Stimulated activated CD4-positive, alpha-beta T cell treated with anti-CD3 and anti-CD28 coated beads, Interleukin-12 subunit alpha, Interleukin-12 subunit beta, amount 100 ng/mL, for 48 hours (primary cell): ENCODE results near the gene TRMT61B.

Experiments used
- DNase-seq, 3 donors: peaks; one replicate each; pipeline ENCODE4 v3.0.0-alpha.2; 2020; ENCODE audit warnings: low read depth in 2 of 3, low spot score in 1 of 3

The TRMT61B gene

DNA sequence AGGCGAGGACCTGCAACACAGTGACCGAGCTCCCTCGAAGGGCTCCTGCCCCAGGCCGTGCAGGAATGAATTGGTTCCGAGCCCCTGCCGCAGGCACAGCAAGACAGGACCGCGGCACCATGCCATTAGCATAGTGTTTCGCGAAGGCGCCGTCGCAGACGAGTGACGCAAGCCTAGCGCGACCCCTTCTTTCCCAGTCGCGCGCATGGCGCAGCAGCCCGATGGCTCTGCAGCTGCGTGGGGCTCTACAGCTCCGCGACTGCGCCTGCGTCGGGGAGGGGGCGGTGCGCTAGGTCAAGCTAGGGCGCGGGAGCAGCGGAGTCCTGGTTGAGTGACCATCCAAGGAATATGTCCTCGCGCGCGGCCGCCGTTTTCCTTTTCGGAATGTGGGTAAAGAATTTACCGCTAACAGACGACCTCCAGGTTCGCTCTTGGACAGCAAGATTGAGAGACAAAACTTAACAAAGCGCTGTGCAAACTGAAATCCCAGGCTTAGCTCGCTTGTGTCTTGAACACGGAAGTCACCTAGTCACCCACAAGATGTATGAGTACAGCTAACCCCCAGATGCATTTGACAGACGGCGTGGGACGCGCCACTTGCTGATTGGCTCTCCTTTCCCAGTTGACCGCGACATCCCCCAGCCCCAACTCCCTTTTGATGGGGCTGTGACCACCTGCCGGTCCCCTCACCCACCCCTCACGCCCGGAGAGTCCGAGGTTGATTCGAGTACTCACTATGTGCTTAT is at the start of gene TRMT61B:
Gene TRMT61B, minus strand, starts transcription at position 164 of the 746 bp plus-strand sequence. Its CDS starts 32 bp downstream, at position 132.
- peak; percentile 94 to 97 (median 96) for DNase-seq

GRCh38 chr2:28915939-28916338 is 45.8 kb upstream of the TRMT61B start:
- no peak for DNase-seq

GRCh38 chr2:28909655-28910353 is 39.7 kb upstream of the TRMT61B start:
- no peak for DNase-seq

GRCh38 chr2:28908172-28908571 is 38.1 kb upstream of the TRMT61B start:
- DNase-seq = no peak

GRCh38 chr2:28906821-28907220 is 36.7 kb upstream of the TRMT61B start:
- DNase-seq = no peak

- no peak for DNase-seq
Observed at GRCh38 chr2:28906376-28906775, 36.3 kb upstream of the TRMT61B start.

- no peak for DNase-seq
Observed at GRCh38 chr2:28905533-28905932, 35.4 kb upstream of the TRMT61B start.

GRCh38 chr2:28904802-28905457 is 34.8 kb upstream of the TRMT61B start:
- no peak for DNase-seq

- DNase-seq = no peak
Observed at GRCh38 chr2:28904295-28904694, 34.2 kb upstream of the TRMT61B start.

GRCh38 chr2:28902584-28902983 is 32.5 kb upstream of the TRMT61B start:
- DNase-seq = no peak

DNA sequence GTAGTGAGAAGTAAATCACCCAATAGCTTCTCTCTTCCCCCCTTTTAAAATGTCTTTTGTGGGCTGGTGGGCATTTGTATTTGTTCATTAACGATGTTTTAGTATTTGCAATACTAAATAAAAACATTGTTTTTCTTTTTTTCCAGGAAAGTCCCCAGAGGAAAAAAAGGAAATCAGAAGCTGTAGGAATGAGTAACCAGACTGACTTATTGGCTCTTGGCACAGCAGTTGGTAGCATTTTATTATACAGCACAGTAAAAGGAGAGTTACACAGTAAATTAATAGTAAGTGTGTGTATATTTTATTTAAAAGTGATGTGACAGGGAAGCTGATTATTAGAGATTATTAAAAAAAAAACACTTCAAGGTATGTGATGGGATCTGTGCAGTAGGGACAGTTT is 31.7 kb upstream of the TRMT61B start:
- no peak for DNase-seq

DNA sequence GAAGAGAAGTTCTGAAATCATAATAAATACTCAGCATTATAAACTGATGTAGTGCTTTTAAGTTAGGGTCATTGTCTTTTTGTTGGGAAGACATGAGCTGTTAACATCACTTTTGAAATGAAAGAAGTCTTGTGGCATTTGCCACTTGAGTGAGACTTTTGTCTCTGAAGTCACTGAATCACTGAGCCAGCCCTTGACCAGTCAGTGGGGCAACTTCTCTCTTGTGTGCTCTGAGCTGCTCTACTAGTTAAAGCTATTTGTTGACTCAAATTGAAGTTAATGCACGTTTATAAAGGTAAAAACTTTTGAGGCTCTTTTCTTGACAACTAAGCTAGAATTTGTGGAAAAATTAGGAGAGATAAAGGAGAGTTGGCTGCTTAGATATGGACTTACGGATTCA is 31.1 kb upstream of the TRMT61B start:
- DNase-seq = no peak

GRCh38 chr2:28898048-28898447 is 27.9 kb upstream of the TRMT61B start:
- DNase-seq = no peak

- DNase-seq = no peak
Observed at GRCh38 chr2:28896906-28897305, 26.8 kb upstream of the TRMT61B start.

GRCh38 chr2:28895189-28895893 is 25.2 kb upstream of the TRMT61B start:
- peak; percentile 28 to 39 (median 35) for DNase-seq

DNA sequence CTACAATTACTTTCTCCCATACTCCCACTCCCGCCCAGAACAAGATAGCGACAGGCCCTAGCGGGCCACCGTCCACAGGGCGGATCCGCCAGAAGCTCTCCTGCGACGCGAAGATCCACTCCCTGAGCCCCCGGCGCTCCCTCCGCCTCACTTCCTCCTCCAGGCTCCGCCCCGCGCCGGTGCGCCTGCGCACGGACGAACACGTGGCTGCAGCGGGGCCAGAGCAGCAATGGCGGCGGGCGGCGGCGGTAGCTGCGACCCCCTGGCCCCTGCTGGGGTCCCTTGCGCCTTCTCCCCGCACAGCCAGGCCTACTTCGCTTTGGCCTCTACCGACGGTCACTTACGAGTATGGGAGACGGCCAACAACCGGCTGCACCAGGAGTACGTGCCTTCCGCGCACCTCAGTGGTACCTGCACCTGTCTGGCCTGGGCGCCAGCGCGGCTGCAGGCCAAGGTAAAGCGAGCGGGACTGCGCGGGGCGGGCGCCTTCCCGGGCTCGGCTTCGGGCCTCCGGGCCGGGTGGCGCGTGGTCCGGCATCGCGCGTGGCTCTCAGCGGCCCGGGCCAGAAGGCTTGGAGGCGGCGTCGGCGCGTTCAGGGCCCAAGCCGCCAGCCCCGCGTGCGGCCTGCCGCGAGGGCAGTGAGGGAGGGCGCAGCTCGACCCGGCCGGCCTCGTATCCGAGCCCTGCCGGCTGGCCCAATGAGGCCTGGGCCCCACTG is 24.5 kb upstream of the TRMT61B start, which contains the start of gene WDR43:
Gene WDR43, plus strand, starts transcription at position 198 of the 719 bp plus-strand sequence. Its CDS starts 32 bp downstream, at position 230.
- peak; percentile 91 to 97 (median 96) for DNase-seq

DNA sequence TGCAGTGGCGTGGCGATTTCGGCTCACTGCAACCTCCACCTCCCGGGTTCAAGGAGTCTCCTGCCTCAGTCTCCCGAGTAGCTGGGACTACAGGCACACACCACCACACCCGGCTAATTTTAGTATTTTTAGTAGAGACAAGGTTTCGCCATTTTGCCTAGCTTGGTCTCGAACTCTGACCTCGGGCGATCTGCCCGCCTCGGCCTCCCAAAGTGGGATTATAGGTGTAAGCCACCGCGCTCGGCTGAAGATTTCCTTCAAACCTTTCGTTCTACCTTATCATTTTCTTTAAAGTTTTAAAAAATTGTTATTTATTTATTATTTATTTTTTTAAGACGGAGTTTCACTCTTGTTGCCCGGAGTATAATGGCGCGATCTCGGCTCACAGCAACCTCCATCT is 23.4 kb upstream of the TRMT61B start:
- DNase-seq = no peak

DNA sequence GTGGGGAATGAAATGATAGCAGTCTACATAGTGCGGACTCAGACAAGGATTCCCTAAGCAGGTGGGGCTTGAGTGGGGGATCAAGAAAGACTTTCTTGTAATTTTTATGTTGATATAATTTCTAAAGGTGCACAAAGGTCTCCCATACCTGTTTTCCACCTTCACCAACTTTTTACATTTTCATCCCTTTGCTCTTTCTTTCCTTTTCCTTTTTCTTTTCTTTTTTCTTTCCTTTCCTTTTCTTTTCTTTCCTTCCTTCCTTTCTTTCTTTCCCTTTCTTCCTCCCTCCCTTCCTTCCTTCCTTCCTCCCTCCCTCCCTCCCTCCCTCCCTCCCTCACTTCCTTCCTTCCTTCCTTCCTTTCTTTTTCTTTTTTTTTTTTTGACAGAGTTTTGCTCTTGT is 10.1 kb upstream of the TRMT61B start:
- no peak for DNase-seq

DNA sequence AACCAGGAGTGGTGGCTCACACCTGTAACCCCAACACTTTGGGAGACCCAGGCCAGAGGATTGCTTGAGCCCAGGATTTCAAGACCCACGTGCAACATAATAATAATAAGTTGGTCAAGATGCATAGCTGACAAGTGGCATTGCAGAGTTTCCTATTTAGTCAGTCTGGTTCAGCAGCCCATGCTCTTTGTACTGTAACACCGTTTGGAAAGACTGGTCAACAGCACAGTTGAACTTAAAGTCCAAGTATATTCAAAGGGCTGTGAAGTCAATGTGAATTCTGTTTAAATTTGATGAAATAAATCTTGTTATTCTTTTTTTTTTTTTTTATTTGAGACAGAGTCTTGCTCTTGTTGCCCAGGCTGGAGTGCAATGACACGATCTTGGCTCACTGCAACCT is 1.5 kb upstream of the TRMT61B start:
- DNase-seq = no peak

DNA sequence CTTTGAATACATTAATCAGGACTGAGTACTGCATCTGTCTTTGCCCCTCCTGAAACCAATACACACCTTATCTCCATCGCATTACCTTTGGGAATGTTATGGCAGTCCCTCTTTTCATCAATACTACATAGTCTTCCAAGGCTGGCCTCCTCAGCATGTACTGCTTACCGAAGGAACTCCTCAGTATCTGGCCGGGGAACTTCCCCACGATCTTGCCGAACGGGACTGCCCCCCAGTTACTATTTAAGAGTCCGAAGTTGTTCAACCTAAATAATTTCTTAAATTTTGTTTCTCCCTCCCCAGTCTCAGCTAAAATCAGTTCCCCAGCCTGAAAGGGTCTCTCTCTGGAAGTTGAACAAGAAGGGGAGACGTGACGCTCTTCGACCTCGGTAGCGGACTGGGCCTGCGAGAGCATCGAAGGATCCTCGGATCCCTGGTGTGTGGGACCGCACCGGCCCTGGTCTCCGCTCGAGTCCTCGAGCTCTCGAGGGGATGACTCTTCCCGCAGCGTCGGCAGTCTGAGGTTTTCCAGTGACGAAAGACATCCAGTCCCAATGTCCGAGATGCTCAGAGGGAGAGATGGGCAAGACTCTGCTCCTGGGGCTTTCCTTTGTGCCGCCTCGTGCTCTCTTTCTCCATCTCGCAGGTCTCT is 489 bp downstream of the TRMT61B start:
- DNase-seq = peak in 1 of 3 donors; percentile 3
